ENCODE measurements around the gene DYNLT4. TPM values are rescaled to one million over a fixed set of nuclear protein-coding genes. Genes with fewer than 3 reads are reported as not detected.

Gene DYNLT4
- total and polyA plus RNA-seq, 2 of the 8 experiments (the other 6 are each of a cell fraction or from before 2014, with no cell fraction given), result 0.29 TPM; not detected in 1

DNA sequence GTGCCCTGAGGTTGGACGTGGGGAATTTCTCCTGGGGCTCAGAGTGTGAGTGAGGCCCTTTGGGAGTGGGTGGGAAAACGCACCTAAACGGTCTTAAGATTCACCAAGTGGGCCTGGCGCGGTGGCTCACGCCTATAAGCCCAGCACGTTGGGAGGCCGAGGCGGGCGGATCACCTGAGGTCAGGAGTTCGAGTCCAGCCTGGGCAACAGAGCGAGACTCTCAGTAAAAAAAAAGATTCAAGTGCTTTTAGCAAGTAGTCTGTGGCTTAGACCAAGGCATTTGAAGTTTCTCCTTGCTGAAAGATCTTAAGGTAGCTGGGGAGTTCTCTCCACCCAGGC lies 30.5 kb downstream of the DYNLT4 start:
- 0 out of 2 replicates have a peak overlapping the region, but pooled peaks have one; percentile 24 for H3K18ac ChIP-seq (ENCODE audit: extremely low read depth, low read length)
- no peak overlapping the region for H2BK120ac ChIP-seq (replicated peaks; ENCODE audit: low read depth, low read length)
- peaks cover 15 to 33% of the 10 kb centered on the region in 2 experiments for H3K79me2 ChIP-seq (ENCODE audit: control insufficient read depth in 1 of 2, insufficient read depth in 2 of 2, low read length in 2 of 2)
- TF ChIP-seq SIN3A (conservative IDR thresholded peaks at IDR 0.05 in 1 of 2, IDR thresholded peaks at IDR 0.05 in 1 of 2; ENCODE audit: low read depth in 1 of 2, low read length in 2 of 2) (no peak), FOSL1 (IDR thresholded peaks at IDR 0.05; ENCODE audit: insufficient read depth, low read depth, low read length) (no peak), SP1 (IDR thresholded peaks at IDR 0.05; ENCODE audit: low read depth, low read length) (no peak), SAP30 (IDR thresholded peaks at IDR 0.05; ENCODE audit: insufficient read depth, insufficient replicate concordance, low read length) (no peak), SIX5 (IDR thresholded peaks at IDR 0.05; ENCODE audit: low read depth, low read length) (no peak), CTCF (IDR thresholded peaks at IDR 0.05; ENCODE audit: control extremely low read depth in 1 of 3, insufficient read depth in 1 of 3, low read depth in 1 of 3, low read length in 3 of 3) (no peak), POLR2A (IDR thresholded peaks at IDR 0.05; ENCODE audit: control extremely low read depth in 1 of 2, low read depth in 2 of 2, low read length in 2 of 2) (no peak)
- WGBS, 2 experiments (ENCODE audit: extremely low coverage in 1 of 2, insufficient coverage in 1 of 2, insufficient read length in 1 of 2, insufficient replicate concordance in 2 of 2, low coverage in 1 of 2, low lambda C conversion rate in 2 of 2, missing lambda C conversion rate in 1 of 2), result 50% methylated on average over 12 of the region's 12 CpGs; no CpG with 5 or more reads in 1 of the 2 experiments
- 0 out of 2 replicates have a peak overlapping the region, but pooled peaks have one; percentile 65 for H4K8ac ChIP-seq (ENCODE audit: extremely low read depth, insufficient read depth, low read length)
- H3K4me2 ChIP-seq (ENCODE audit: insufficient read depth in 1 of 2, low read depth in 2 of 2, low read length in 2 of 2), result peak overlapping the region; percentile 93 to 98
- ChIA-PET CTCF (ENCODE audit: partially characterized antibody) (interaction anchor here (0.9 to 4.1 kb wide), 6 partner anchors 9 to 45 kb away, joined by 3 to 21 read pairs (median 4); partner anchors contain the start of gene RNU5D-1), POLR2A (ENCODE audit: partially characterized antibody) (interaction anchor here (0.6 to 23.6 kb wide), 19 partner anchors 12 to 745 kb away, joined by 3 to 428 read pairs (median 17); partner anchors contain the start of genes BEST4, BTBD19, DYNLT4 and KIF2C)
- no peaks in the 10 kb centered on the region for H3K9me3 ChIP-seq (ENCODE audit: insufficient read depth in 2 of 2, low read depth in 1 of 2, low read length in 1 of 2)
- H2BK12ac ChIP-seq (ENCODE audit: low read depth, low read length), result no peak overlapping the region
- H3K4me3 ChIP-seq (ENCODE audit: extremely low read depth in 1 of 4, insufficient read depth in 2 of 4, low read depth in 3 of 4, low read length in 4 of 4), result peak overlapping the region; percentile 68 to 95 (median 84)
- peak overlapping the region; percentile 85; the same call in 1 of the 2 replicates for H3K27ac ChIP-seq (ENCODE audit: low read depth, low read length)
- H3K79me1 ChIP-seq (ENCODE audit: low read depth, low read length), result peaks cover 3% of the 10 kb centered on the region; the same call in 1 of the 2 replicates
- H3K56ac ChIP-seq (replicated peaks; ENCODE audit: insufficient read length, low read depth, low read length), result no peak overlapping the region
- no peaks in the 10 kb centered on the region for H3K27me3 ChIP-seq (replicated peaks in 1 of 4; ENCODE audit: control insufficient read depth in 3 of 4, extremely low read depth in 1 of 4, insufficient read depth in 3 of 4, low read length in 3 of 4)
- H4K20me1 ChIP-seq (replicated peaks in 1 of 2; ENCODE audit: control insufficient read depth in 1 of 2, insufficient read depth in 2 of 2, low read length in 2 of 2), result peaks cover 13 to 21% of the 10 kb centered on the region in 2 experiments
- H3K4me1 ChIP-seq (replicated peaks in 1 of 4; ENCODE audit: control insufficient read depth in 3 of 4, insufficient read depth in 4 of 4, low read length in 3 of 4), result peaks cover 0 to 8% (median 2%) of the 10 kb centered on the region in 4 experiments; a peak in 5 of 7 replicates
- no peak overlapping the region for H2AFZ ChIP-seq (ENCODE audit: low read length)
- no peak overlapping the region for H2BK15ac ChIP-seq (ENCODE audit: low read length)
- no peak overlapping the region for H4K5ac ChIP-seq (ENCODE audit: insufficient read length, low read depth, low read length)
- H3K23me2 ChIP-seq (ENCODE audit: low read depth, low read length), result peaks cover 16% of the 10 kb centered on the region
- H2BK20ac ChIP-seq (ENCODE audit: low read length), result no peak overlapping the region
- H4K91ac ChIP-seq (replicated peaks; ENCODE audit: insufficient read length, low read length), result no peak overlapping the region
- H2BK5ac ChIP-seq (ENCODE audit: low read depth, low read length), result peak overlapping the region; percentile 96; the same call in 1 of the 2 replicates
- DNase-seq (ENCODE audit: low read depth in 1 of 2, low spot score in 2 of 2) (no peak), FAIRE-seq (no peak)
- H3K14ac ChIP-seq (ENCODE audit: insufficient read length), result no peak overlapping the region
- H3K23ac ChIP-seq (ENCODE audit: insufficient read length), result no peak overlapping the region
- peaks cover 24 to 54% (median 34%) of the 10 kb centered on the region in 4 experiments for H3K36me3 ChIP-seq (ENCODE audit: control insufficient read depth in 2 of 4, insufficient read depth in 4 of 4, low read length in 3 of 4)
- H2AK5ac ChIP-seq (ENCODE audit: low read depth, low read length), result no peak overlapping the region
- H3K9ac ChIP-seq (replicated peaks in 1 of 4; ENCODE audit: extremely low read depth in 1 of 4, low read depth in 3 of 4, low read length in 3 of 4), result peak overlapping the region; percentile 96 to 100 (median 96)
- no peak overlapping the region for H3K4ac ChIP-seq (replicated peaks; ENCODE audit: insufficient read length, low read depth, low read length)
